ENCODE measurements around the gene HTR4. TPM values are rescaled to one million over a fixed set of nuclear protein-coding genes. Genes with fewer than 3 reads are reported as not detected.

The HTR4 gene
- polyA plus RNA-seq (2012; ENCODE audit: insufficient read depth, insufficient read length, low read depth): 0.51 TPM

GRCh38 chr5:148653836-148654781 lies at the start of gene HTR4:
TSS of gene HTR4 (minus strand) at chr5:148654527. CDS start at chr5:148637014, 17,513 bp downstream.
- Histone ChIP-seq H3K4me1 (no peaks in the 10 kb centered on the region), H3K4me3 (ENCODE audit: low read depth, low read length) (peak within 1 kb of the TSS; percentile 19; the same call in 1 of the 2 replicates), H3K36me3 (no peaks in the 10 kb centered on the region), H3K9me3 (no peaks in the 10 kb centered on the region), H3K27me3 (peaks cover 41% of the 10 kb centered on the region)
- TF ChIP-seq CTCF (IDR thresholded peaks at IDR 0.05; ENCODE audit: low read depth, low read length): no peak
- DNase-seq: peak; percentile 13

- Histone ChIP-seq H3K27me3 (no peaks in the 10 kb centered on the region), H3K4me1 (no peaks in the 10 kb centered on the region), H3K9me3 (no peaks in the 10 kb centered on the region), H3K36me3 (no peaks in the 10 kb centered on the region), H3K4me3 (ENCODE audit: low read depth, low read length) (no peak overlapping the region)
- DNase-seq: no peak
- no peak for TF ChIP-seq CTCF (IDR thresholded peaks at IDR 0.05; ENCODE audit: low read depth, low read length)
Measured at GRCh38 chr5:148702019-148702596, 47.8 kb upstream of the HTR4 start.

- no peak for DNase-seq
- no peak overlapping the region for H3K4me3 ChIP-seq (ENCODE audit: low read depth, low read length)
- H3K36me3 ChIP-seq: no peaks in the 10 kb centered on the region
- no peaks in the 10 kb centered on the region for H3K27me3 ChIP-seq
- no peak for TF ChIP-seq CTCF (IDR thresholded peaks at IDR 0.05; ENCODE audit: low read depth, low read length)
- H3K9me3 ChIP-seq: no peaks in the 10 kb centered on the region
- H3K4me1 ChIP-seq: no peaks in the 10 kb centered on the region
Measured at GRCh38 chr5:148699028-148699427, 44.7 kb upstream of the HTR4 start.

GRCh38 chr5:148697809-148698196 lies 43.5 kb upstream of the HTR4 start:
- no peaks in the 10 kb centered on the region for H3K36me3 ChIP-seq
- DNase-seq: no peak
- H3K4me3 ChIP-seq (ENCODE audit: low read depth, low read length): no peak overlapping the region
- TF ChIP-seq CTCF (IDR thresholded peaks at IDR 0.05; ENCODE audit: low read depth, low read length): no peak
- H3K27me3 ChIP-seq: no peaks in the 10 kb centered on the region
- no peaks in the 10 kb centered on the region for H3K4me1 ChIP-seq
- H3K9me3 ChIP-seq: no peaks in the 10 kb centered on the region

GRCh38 chr5:148697180-148697808 lies 43.0 kb upstream of the HTR4 start:
- Histone ChIP-seq H3K4me1 (no peaks in the 10 kb centered on the region), H3K4me3 (ENCODE audit: low read depth, low read length) (no peak overlapping the region), H3K9me3 (no peaks in the 10 kb centered on the region), H3K36me3 (no peaks in the 10 kb centered on the region), H3K27me3 (no peaks in the 10 kb centered on the region)
- DNase-seq: no peak
- no peak for TF ChIP-seq CTCF (IDR thresholded peaks at IDR 0.05; ENCODE audit: low read depth, low read length)
